ENCODE measurements around the gene IARS1.

- TF ChIP-seq CTCF (IDR thresholded peaks at IDR 0.05) (no peak), POLR2A (IDR thresholded peaks at IDR 0.05) (no peak)
Observed at GRCh38 chr9:92294297-92294676, 790 bp upstream of the IARS1 start.

Measured in breast epithelium (tissue), 3 donors.